WTC11 (cell line): ENCODE data around the gene NEK2. TPM values are rescaled to one million over a fixed set of nuclear protein-coding genes. Genes with fewer than 3 reads are reported as not detected.

Experiments
- ATAC-seq: fragments of 200-7000 bp; cut with Tn5 transposase; 2 replicates; pipeline ENCODE4 v1.10.0; 2021; ENCODE audit warnings: mild to moderate bottlenecking, moderate library complexity
- CTCF ChIA-PET: fragments of 300-600 bp; sonication (Branson Sonifier 250); formaldehyde crosslinking; loops from one replicate; lab custom pipeline; 2021; ENCODE audit warnings: antibody characterized with exemption; lab: Charles Lee
- POLR2A ChIA-PET: fragments of 350-600 bp; sonication (Branson Sonifier 250); formaldehyde crosslinking; loops from one replicate; lab custom pipeline; 2021; ENCODE audit warnings: antibody characterized with exemption; lab: Charles Lee
- DNase-seq: peaks from one replicate; pipeline ENCODE4 v3.0.0; 2021; ENCODE audit warnings: low spot score
- H3K27ac Mint-ChIP-seq: 2 replicates; pipeline ENCODE4 v1.8.0; 2021; ENCODE audit warnings: mixed read lengths
- H3K27me3 Mint-ChIP-seq: 2 replicates; pipeline ENCODE4 v1.8.0; 2021; ENCODE audit warnings: low read depth, mild to moderate bottlenecking, moderate library complexity, mixed read lengths
- H3K36me3 Mint-ChIP-seq: 2 replicates; pipeline ENCODE4 v1.8.0; 2021; ENCODE audit warnings: mixed read lengths
- H3K4me1 Mint-ChIP-seq: 2 replicates; pipeline ENCODE4 v1.8.0; 2022; ENCODE audit warnings: mixed read lengths
- H3K4me3 Mint-ChIP-seq: 2 replicates; pipeline ENCODE4 v1.8.0; 2021; ENCODE audit warnings: mild to moderate bottlenecking, moderate library complexity, mixed read lengths
- H3K9me3 Mint-ChIP-seq: 2 replicates; pipeline ENCODE4 v1.8.0; 2021; ENCODE audit warnings: mixed read lengths
- CREB1 ChIP-seq: sonication (generic); formaldehyde crosslinking; IDR thresholded peaks from 2 replicates; pipeline ENCODE4 v1.8.0; 2023; ENCODE audit warnings: mild to moderate bottlenecking, missing genetic modification reagents
- ELF4 ChIP-seq: sonication (generic); formaldehyde crosslinking; IDR thresholded peaks from 2 replicates; pipeline ENCODE4 v1.8.1; 2022; ENCODE audit warnings: low read depth, mild to moderate bottlenecking, moderate library complexity, missing genetic modification reagents
- EMX1 ChIP-seq: fragments of 250-450 bp; sonication (Bioruptor Pico); IDR thresholded peaks from 2 replicates; pipeline ENCODE4 v1.8.0; 2021; ENCODE audit warnings: mild to moderate bottlenecking
- GABPB1 ChIP-seq: sonication (generic); formaldehyde crosslinking; IDR thresholded peaks from 2 replicates; pipeline ENCODE4 v1.8.1; 2023; ENCODE audit warnings: mild to moderate bottlenecking, missing genetic modification reagents
- GRHL2 ChIP-seq: fragments of 250-450 bp; sonication (Bioruptor Pico); IDR thresholded peaks from 2 replicates; pipeline ENCODE4 v1.8.0; 2022; ENCODE audit warnings: mild to moderate bottlenecking, moderate library complexity; ENCODE audit not compliant: insufficient replicate concordance, severe bottlenecking
- GTF2I ChIP-seq: fragments of 250-450 bp; sonication (Bioruptor Pico); conservative IDR thresholded peaks from 2 replicates; pipeline ENCODE4 v1.4.0; 2021; ENCODE audit warnings: mild to moderate bottlenecking
- IRF1 ChIP-seq: sonication (generic); formaldehyde crosslinking; IDR thresholded peaks from 2 replicates; pipeline ENCODE4 v1.8.0; 2023; ENCODE audit warnings: missing genetic modification reagents
- JUN ChIP-seq: sonication (generic); formaldehyde crosslinking; IDR thresholded peaks from 2 replicates; pipeline ENCODE4 v1.8.0; 2023; ENCODE audit warnings: mild to moderate bottlenecking, missing genetic modification reagents
- NR2C2 ChIP-seq: sonication (generic); formaldehyde crosslinking; IDR thresholded peaks from 2 replicates; pipeline ENCODE4 v1.8.0; 2022; ENCODE audit warnings: mild to moderate bottlenecking, missing genetic modification reagents
- PRRX2 ChIP-seq: fragments of 250-450 bp; sonication (Bioruptor Pico); IDR thresholded peaks from 2 replicates; pipeline ENCODE4 v1.8.0; 2021; ENCODE audit warnings: mild to moderate bottlenecking
- RELA ChIP-seq: sonication (generic); formaldehyde crosslinking; IDR thresholded peaks from 2 replicates; pipeline ENCODE4 v1.8.1; 2022; ENCODE audit warnings: missing genetic modification reagents, mild to moderate bottlenecking, borderline replicate concordance
- RORB ChIP-seq: fragments of 250-450 bp; sonication (Bioruptor Pico); IDR thresholded peaks from 2 replicates; pipeline ENCODE4 v1.9.0; 2021; ENCODE audit warnings: mild to moderate bottlenecking
- SMAD4 ChIP-seq: sonication (generic); formaldehyde crosslinking; IDR thresholded peaks from 2 replicates; pipeline ENCODE4 v1.8.0; 2022; ENCODE audit warnings: mild to moderate bottlenecking, missing genetic modification reagents
- SP1 ChIP-seq: sonication (generic); formaldehyde crosslinking; conservative IDR thresholded peaks from 2 replicates; pipeline ENCODE4 v1.8.1; 2022; ENCODE audit warnings: missing genetic modification reagents
- TP53 ChIP-seq: sonication (generic); formaldehyde crosslinking; IDR thresholded peaks from 2 replicates; pipeline ENCODE4 v1.8.1; 2023; ENCODE audit warnings: mild to moderate bottlenecking, missing genetic modification reagents
- ZNF121 ChIP-seq: sonication (generic); formaldehyde crosslinking; IDR thresholded peaks from 2 replicates; pipeline ENCODE4 v1.8.0; 2023; ENCODE audit warnings: missing genetic modification reagents
- ZNF263 ChIP-seq: sonication (generic); formaldehyde crosslinking; IDR thresholded peaks from 2 replicates; pipeline ENCODE4 v1.8.1; 2022; ENCODE audit warnings: low read depth, mild to moderate bottlenecking, moderate library complexity, missing genetic modification reagents
- ZNF317 ChIP-seq: sonication (generic); formaldehyde crosslinking; IDR thresholded peaks from 2 replicates; pipeline ENCODE4 v1.8.1; 2023; ENCODE audit warnings: low read depth, mild to moderate bottlenecking, moderate library complexity, missing genetic modification reagents, borderline replicate concordance
- total RNA-seq: library from RNA; stranded (reverse); gene quantifications from 3 replicates; pipeline ENCODE4 v1.2.3, GENCODE V29; 2021
- TF ChIP-seq, protein P1 (sequence below): fragments of 250-450 bp; sonication (Bioruptor Pico); IDR thresholded peaks from 2 replicates; pipeline ENCODE4 v1.9.0; 2021; ENCODE audit warnings: mild to moderate bottlenecking
- TF ChIP-seq, protein P2 (sequence below): sonication (generic); formaldehyde crosslinking; IDR thresholded peaks from 2 replicates; pipeline ENCODE4 v1.8.1; 2023; ENCODE audit warnings: mild to moderate bottlenecking, missing genetic modification reagents
- TF ChIP-seq, protein P3 (sequence below): sonication (generic); formaldehyde crosslinking; IDR thresholded peaks from 2 replicates; pipeline ENCODE4 v1.8.0; 2022; ENCODE audit warnings: mild to moderate bottlenecking, missing genetic modification reagents
- TF ChIP-seq, protein P4 (sequence below): fragments of 200-600 bp; IDR thresholded peaks from 2 replicates; pipeline ENCODE4 v1.8.0; 2022; ENCODE audit warnings: antibody characterized with exemption
- TF ChIP-seq, protein P5 (sequence below): sonication (generic); formaldehyde crosslinking; IDR thresholded peaks from 2 replicates; pipeline ENCODE4 v1.8.0; 2022; ENCODE audit warnings: missing genetic modification reagents
- TF ChIP-seq, protein P6 (sequence below): fragments of 250-450 bp; sonication (Bioruptor Pico); IDR thresholded peaks from 2 replicates; pipeline ENCODE4 v2.1.2; 2022; ENCODE audit warnings: mild to moderate bottlenecking, moderate library complexity

Gene NEK2
- total RNA-seq, 1 experiment from 2014 or later, result 23.5 TPM

DNA sequence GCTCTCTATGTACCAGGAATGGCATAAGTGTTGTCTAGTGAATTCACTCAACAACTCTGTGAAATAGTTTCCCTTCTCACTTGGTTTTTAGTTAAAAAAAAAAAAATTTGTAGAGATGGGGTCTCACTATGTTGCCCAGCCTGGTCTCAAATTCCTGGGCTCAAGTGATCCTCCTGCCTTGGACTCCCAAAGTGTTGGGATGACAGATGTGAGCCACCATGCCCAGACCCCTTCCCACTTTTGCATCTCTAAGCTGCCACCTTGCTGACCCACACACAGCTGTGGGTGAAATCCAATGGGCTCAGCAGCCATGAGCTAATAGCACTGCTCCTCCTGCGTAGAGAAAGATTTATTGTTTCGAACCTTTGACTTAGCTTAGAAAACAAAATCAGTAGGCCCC is 33.5 kb downstream of the NEK2 start:
- DNase-seq (no peak), ATAC-seq (no peak)
- Mint-ChIP-seq H3K4me3 (no peak overlapping the region), H3K27me3 (no peaks in the 10 kb centered on the region), H3K27ac (no peak overlapping the region), H3K36me3 (no peaks in the 10 kb centered on the region)
- CTCF ChIA-PET, result interaction anchor here (2.2 kb wide), 1 partner anchor 9 kb away, joined by 6 read pairs; no protein-coding TSS in a partner anchor
- TF ChIP-seq ELF4 (CRISPR knock-in tag) (no peak), GTF2I (CRISPR knock-in tag) (no peak), EMX1 (no peak), RELA (no peak), ZNF121 (CRISPR knock-in tag) (peak; percentile 78; the same call in 1 of the 2 replicates)
- TF ChIP-seq, protein P1, sequence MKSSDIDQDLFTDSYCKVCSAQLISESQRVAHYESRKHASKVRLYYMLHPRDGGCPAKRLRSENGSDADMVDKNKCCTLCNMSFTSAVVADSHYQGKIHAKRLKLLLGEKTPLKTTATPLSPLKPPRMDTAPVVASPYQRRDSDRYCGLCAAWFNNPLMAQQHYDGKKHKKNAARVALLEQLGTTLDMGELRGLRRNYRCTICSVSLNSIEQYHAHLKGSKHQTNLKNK (CRISPR knock-in tag), result no peak
- TF ChIP-seq, all 79 proteins: peak for 1
- H3K9me3 Mint-ChIP-seq, result no peaks in the 10 kb centered on the region
- POLR2A ChIA-PET, result no interaction called here
- peaks cover 14% of the 10 kb centered on the region for H3K4me1 Mint-ChIP-seq

GRCh38 chr1:211641044-211641800 is 34.2 kb downstream of the NEK2 start:
- Mint-ChIP-seq H3K27me3 (no peaks in the 10 kb centered on the region), H3K4me3 (no peak overlapping the region), H3K27ac (no peak overlapping the region), H3K9me3 (no peaks in the 10 kb centered on the region), H3K4me1 (peaks cover 14% of the 10 kb centered on the region), H3K36me3 (no peaks in the 10 kb centered on the region)
- ATAC-seq, result no peak
- ChIA-PET CTCF (no interaction called here), POLR2A (no interaction called here)
- no peak for DNase-seq
- no peak for TF ChIP-seq CREB1
- no peak for TF ChIP-seq TP53
- TF ChIP-seq, protein P2, sequence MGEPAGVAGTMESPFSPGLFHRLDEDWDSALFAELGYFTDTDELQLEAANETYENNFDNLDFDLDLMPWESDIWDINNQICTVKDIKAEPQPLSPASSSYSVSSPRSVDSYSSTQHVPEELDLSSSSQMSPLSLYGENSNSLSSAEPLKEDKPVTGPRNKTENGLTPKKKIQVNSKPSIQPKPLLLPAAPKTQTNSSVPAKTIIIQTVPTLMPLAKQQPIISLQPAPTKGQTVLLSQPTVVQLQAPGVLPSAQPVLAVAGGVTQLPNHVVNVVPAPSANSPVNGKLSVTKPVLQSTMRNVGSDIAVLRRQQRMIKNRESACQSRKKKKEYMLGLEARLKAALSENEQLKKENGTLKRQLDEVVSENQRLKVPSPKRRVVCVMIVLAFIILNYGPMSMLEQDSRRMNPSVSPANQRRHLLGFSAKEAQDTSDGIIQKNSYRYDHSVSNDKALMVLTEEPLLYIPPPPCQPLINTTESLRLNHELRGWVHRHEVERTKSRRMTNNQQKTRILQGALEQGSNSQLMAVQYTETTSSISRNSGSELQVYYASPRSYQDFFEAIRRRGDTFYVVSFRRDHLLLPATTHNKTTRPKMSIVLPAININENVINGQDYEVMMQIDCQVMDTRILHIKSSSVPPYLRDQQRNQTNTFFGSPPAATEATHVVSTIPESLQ (CRISPR knock-in tag), result no peak
- no peak for TF ChIP-seq PRRX2 (CRISPR knock-in tag)
- TF ChIP-seq IRF1 (CRISPR knock-in tag), result no peak
- no peak for TF ChIP-seq JUN (CRISPR knock-in tag)
- no peak for TF ChIP-seq RORB (CRISPR knock-in tag)
- TF ChIP-seq GABPB1 (CRISPR knock-in tag), result no peak
- TF ChIP-seq, protein P3, sequence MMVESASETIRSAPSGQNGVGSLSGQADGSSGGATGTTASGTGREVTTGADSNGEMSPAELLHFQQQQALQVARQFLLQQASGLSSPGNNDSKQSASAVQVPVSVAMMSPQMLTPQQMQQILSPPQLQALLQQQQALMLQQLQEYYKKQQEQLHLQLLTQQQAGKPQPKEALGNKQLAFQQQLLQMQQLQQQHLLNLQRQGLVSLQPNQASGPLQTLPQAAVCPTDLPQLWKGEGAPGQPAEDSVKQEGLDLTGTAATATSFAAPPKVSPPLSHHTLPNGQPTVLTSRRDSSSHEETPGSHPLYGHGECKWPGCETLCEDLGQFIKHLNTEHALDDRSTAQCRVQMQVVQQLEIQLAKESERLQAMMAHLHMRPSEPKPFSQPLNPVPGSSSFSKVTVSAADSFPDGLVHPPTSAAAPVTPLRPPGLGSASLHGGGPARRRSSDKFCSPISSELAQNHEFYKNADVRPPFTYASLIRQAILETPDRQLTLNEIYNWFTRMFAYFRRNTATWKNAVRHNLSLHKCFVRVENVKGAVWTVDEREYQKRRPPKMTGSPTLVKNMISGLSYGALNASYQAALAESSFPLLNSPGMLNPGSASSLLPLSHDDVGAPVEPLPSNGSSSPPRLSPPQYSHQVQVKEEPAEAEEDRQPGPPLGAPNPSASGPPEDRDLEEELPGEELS (CRISPR knock-in tag), result no peak
- no peak for TF ChIP-seq GRHL2 (CRISPR knock-in tag)
- no peak for TF ChIP-seq ZNF263 (CRISPR knock-in tag)
- TF ChIP-seq SP1 (CRISPR knock-in tag), result no peak
- TF ChIP-seq SMAD4, result no peak
- TF ChIP-seq, protein P4, sequence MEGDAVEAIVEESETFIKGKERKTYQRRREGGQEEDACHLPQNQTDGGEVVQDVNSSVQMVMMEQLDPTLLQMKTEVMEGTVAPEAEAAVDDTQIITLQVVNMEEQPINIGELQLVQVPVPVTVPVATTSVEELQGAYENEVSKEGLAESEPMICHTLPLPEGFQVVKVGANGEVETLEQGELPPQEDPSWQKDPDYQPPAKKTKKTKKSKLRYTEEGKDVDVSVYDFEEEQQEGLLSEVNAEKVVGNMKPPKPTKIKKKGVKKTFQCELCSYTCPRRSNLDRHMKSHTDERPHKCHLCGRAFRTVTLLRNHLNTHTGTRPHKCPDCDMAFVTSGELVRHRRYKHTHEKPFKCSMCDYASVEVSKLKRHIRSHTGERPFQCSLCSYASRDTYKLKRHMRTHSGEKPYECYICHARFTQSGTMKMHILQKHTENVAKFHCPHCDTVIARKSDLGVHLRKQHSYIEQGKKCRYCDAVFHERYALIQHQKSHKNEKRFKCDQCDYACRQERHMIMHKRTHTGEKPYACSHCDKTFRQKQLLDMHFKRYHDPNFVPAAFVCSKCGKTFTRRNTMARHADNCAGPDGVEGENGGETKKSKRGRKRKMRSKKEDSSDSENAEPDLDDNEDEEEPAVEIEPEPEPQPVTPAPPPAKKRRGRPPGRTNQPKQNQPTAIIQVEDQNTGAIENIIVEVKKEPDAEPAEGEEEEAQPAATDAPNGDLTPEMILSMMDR, result no peak
- no peak for TF ChIP-seq ZNF317
- TF ChIP-seq, protein P5, sequence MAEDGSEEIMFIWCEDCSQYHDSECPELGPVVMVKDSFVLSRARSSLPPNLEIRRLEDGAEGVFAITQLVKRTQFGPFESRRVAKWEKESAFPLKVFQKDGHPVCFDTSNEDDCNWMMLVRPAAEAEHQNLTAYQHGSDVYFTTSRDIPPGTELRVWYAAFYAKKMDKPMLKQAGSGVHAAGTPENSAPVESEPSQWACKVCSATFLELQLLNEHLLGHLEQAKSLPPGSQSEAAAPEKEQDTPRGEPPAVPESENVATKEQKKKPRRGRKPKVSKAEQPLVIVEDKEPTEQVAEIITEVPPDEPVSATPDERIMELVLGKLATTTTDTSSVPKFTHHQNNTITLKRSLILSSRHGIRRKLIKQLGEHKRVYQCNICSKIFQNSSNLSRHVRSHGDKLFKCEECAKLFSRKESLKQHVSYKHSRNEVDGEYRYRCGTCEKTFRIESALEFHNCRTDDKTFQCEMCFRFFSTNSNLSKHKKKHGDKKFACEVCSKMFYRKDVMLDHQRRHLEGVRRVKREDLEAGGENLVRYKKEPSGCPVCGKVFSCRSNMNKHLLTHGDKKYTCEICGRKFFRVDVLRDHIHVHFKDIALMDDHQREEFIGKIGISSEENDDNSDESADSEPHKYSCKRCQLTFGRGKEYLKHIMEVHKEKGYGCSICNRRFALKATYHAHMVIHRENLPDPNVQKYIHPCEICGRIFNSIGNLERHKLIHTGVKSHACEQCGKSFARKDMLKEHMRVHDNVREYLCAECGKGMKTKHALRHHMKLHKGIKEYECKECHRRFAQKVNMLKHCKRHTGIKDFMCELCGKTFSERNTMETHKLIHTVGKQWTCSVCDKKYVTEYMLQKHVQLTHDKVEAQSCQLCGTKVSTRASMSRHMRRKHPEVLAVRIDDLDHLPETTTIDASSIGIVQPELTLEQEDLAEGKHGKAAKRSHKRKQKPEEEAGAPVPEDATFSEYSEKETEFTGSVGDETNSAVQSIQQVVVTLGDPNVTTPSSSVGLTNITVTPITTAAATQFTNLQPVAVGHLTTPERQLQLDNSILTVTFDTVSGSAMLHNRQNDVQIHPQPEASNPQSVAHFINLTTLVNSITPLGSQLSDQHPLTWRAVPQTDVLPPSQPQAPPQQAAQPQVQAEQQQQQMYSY, result no peak
- TF ChIP-seq NR2C2, result no peak
- TF ChIP-seq, protein P6, sequence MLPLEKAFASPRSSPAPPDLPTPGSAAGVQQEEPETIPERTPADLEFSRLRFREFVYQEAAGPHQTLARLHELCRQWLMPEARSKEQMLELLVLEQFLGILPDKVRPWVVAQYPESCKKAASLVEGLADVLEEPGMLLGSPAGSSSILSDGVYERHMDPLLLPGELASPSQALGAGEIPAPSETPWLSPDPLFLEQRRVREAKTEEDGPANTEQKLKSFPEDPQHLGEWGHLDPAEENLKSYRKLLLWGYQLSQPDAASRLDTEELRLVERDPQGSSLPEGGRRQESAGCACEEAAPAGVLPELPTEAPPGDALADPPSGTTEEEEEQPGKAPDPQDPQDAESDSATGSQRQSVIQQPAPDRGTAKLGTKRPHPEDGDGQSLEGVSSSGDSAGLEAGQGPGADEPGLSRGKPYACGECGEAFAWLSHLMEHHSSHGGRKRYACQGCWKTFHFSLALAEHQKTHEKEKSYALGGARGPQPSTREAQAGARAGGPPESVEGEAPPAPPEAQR (CRISPR knock-in tag), result no peak
